Neural crest cell (in vitro differentiated cells): ENCODE results near the gene GDPD5. TPM values are rescaled to one million over a fixed set of nuclear protein-coding genes. Genes with fewer than 3 reads are reported as not detected.

ENCODE experiments used
- DNase-seq: peaks from one replicate; pipeline ENCODE4 v3.0.0; 2021; ENCODE audit warnings: low read depth, mixed read lengths, low spot score
- H3K27ac Mint-ChIP-seq: one replicate; pipeline ENCODE4 v1.8.0; 2021; ENCODE audit warnings: mild to moderate bottlenecking, mixed read lengths; ENCODE audit not compliant: unreplicated experiment
- H3K27me3 Mint-ChIP-seq: 2 replicates; pipeline ENCODE4 v1.8.0; 2021; ENCODE audit warnings: low read depth, mild to moderate bottlenecking, mixed read lengths
- H3K36me3 Mint-ChIP-seq: 2 replicates; pipeline ENCODE4 v1.8.0; 2021; ENCODE audit warnings: low read depth, mild to moderate bottlenecking, mixed read lengths
- H3K4me1 Mint-ChIP-seq: 2 replicates; pipeline ENCODE4 v1.8.0; 2021; ENCODE audit warnings: mixed read lengths
- H3K4me3 Mint-ChIP-seq: one replicate; pipeline ENCODE4 v1.8.0; 2021; ENCODE audit warnings: mild to moderate bottlenecking, mixed read lengths
- H3K9me3 Mint-ChIP-seq: 2 replicates; pipeline ENCODE4 v1.8.0; 2021; ENCODE audit warnings: mixed read lengths
- CTCF ChIP-seq: fragments of 200-600 bp; sonication (generic); conservative IDR thresholded peaks from 2 replicates; pipeline ENCODE4 v1.5.0; 2021; ENCODE audit warnings: antibody characterized with exemption, mild to moderate bottlenecking
- total RNA-seq: library from RNA; stranded (reverse); gene quantifications from 2 replicates; pipeline ENCODE4 v1.2.1, GENCODE V29; 2021

The GDPD5 gene
- total RNA-seq, 1 donor from 2014 or later = 13.3 TPM

GRCh38 chr11:75400146-75400865 lies 125.4 kb downstream of the GDPD5 start:
- H3K4me3 Mint-ChIP-seq = peak overlapping the region; percentile 94
- no peak for DNase-seq
- no peaks in the 10 kb centered on the region for H3K9me3 Mint-ChIP-seq
- peaks cover 30% of the 10 kb centered on the region for H3K36me3 Mint-ChIP-seq
- H3K27ac Mint-ChIP-seq = peak overlapping the region; percentile 98
- H3K4me1 Mint-ChIP-seq = peaks cover 53% of the 10 kb centered on the region
- no peak for TF ChIP-seq CTCF
- peaks cover 2% of the 10 kb centered on the region for H3K27me3 Mint-ChIP-seq

GRCh38 chr11:75399344-75400145 lies 126.2 kb downstream of the GDPD5 start, which contains the start of gene RPS3:
Gene RPS3 (plus strand): TSS chr11:75399518. CDS start chr11:75399548, 30 bp downstream.
- peaks cover 30% of the 10 kb centered on the region for H3K36me3 Mint-ChIP-seq
- no peaks in the 10 kb centered on the region for H3K9me3 Mint-ChIP-seq
- peaks cover 59% of the 10 kb centered on the region for H3K4me1 Mint-ChIP-seq
- TF ChIP-seq CTCF = no peak
- peak within 1 kb of the TSS; percentile 94 for H3K4me3 Mint-ChIP-seq
- DNase-seq = peak; percentile 88
- H3K27me3 Mint-ChIP-seq = peaks cover 2% of the 10 kb centered on the region
- peak within 1 kb of the TSS; percentile 98 for H3K27ac Mint-ChIP-seq

GRCh38 chr11:75398906-75399305 lies 126.8 kb downstream of the GDPD5 start:
- peak overlapping the region; percentile 98 for H3K27ac Mint-ChIP-seq
- H3K27me3 Mint-ChIP-seq = peaks cover 2% of the 10 kb centered on the region
- peaks cover 23% of the 10 kb centered on the region for H3K36me3 Mint-ChIP-seq
- TF ChIP-seq CTCF = no peak
- DNase-seq = no peak
- H3K9me3 Mint-ChIP-seq = no peaks in the 10 kb centered on the region
- peaks cover 53% of the 10 kb centered on the region for H3K4me1 Mint-ChIP-seq
- peak overlapping the region; percentile 94 for H3K4me3 Mint-ChIP-seq

- Mint-ChIP-seq H3K27me3 (peaks cover 4% of the 10 kb centered on the region), H3K27ac (no peak overlapping the region), H3K36me3 (no peaks in the 10 kb centered on the region), H3K4me1 (peaks cover 16% of the 10 kb centered on the region), H3K4me3 (no peak overlapping the region), H3K9me3 (no peaks in the 10 kb centered on the region)
- DNase-seq = no peak
- no peak for TF ChIP-seq CTCF
Observed at GRCh38 chr11:75394085-75394840, 131.5 kb downstream of the GDPD5 start.

GRCh38 chr11:75389925-75390324 lies 135.8 kb downstream of the GDPD5 start:
- peaks cover 3% of the 10 kb centered on the region for H3K4me1 Mint-ChIP-seq
- no peak overlapping the region for H3K27ac Mint-ChIP-seq
- no peak overlapping the region for H3K4me3 Mint-ChIP-seq
- H3K27me3 Mint-ChIP-seq = peaks cover 14% of the 10 kb centered on the region
- no peak for DNase-seq
- no peaks in the 10 kb centered on the region for H3K9me3 Mint-ChIP-seq
- H3K36me3 Mint-ChIP-seq = no peaks in the 10 kb centered on the region
- TF ChIP-seq CTCF = no peak
